GM18870 (cell line): ENCODE data around the gene RNF115.
"Not testable (repeated sequence)": the region's sequence is repeated elsewhere in the genome, so short reads cannot be mapped to it uniquely, and the experiment has no call there.

Source experiments
- ATAC-seq: cut with Tn5 transposase; IDR thresholded peaks from one replicate; pipeline ENCODE4 v1.9.1; 2021; ENCODE audit warnings: moderate library complexity; ENCODE audit not compliant: unreplicated experiment

Gene RNF115

GRCh38 chr1:145823565-145824498 lies at the start of gene RNF115, which contains the start of gene POLR3C:
Gene RNF115 (minus strand): TSS chr1:145824095. CDS start chr1:145823873, 222 bp downstream.
Gene POLR3C (plus strand): TSS chr1:145824200. CDS start chr1:145825777, 1,577 bp downstream.
- peak; percentile 61 for ATAC-seq

GRCh38 chr1:145871994-145872924 lies 48.4 kb upstream of the RNF115 start:
- ATAC-seq: no peak

DNA sequence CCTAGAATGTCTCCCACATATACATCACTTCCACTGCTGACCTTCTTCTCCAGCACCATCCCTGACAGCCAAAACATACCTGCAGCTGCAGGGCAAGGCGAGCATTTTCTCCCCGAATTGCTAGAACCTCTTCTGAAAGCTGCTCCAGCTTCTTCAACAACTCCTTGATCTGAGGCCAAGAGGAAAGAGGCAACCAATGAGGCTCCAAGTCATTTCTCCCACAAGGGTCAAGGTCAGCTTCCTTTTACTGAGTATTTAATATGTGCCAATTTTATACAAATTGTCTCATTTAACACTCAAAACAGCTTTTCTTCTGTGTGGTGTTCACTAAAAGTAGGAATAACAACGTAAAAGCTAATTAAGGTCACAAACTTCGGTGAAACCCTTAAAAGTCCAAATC lies 44.3 kb upstream of the RNF115 start:
- no peak for ATAC-seq

GRCh38 chr1:145863282-145864018 lies 39.6 kb upstream of the RNF115 start:
- no peak for ATAC-seq

GRCh38 chr1:145859491-145860023 lies 35.7 kb upstream of the RNF115 start:
- peak; percentile 59 for ATAC-seq

GRCh38 chr1:145858901-145859490 lies 35.1 kb upstream of the RNF115 start, which contains the start of gene PIAS3:
Gene PIAS3 (minus strand): TSS chr1:145859081. CDS start chr1:145858990, 91 bp downstream.
- ATAC-seq: peak; percentile 42

DNA sequence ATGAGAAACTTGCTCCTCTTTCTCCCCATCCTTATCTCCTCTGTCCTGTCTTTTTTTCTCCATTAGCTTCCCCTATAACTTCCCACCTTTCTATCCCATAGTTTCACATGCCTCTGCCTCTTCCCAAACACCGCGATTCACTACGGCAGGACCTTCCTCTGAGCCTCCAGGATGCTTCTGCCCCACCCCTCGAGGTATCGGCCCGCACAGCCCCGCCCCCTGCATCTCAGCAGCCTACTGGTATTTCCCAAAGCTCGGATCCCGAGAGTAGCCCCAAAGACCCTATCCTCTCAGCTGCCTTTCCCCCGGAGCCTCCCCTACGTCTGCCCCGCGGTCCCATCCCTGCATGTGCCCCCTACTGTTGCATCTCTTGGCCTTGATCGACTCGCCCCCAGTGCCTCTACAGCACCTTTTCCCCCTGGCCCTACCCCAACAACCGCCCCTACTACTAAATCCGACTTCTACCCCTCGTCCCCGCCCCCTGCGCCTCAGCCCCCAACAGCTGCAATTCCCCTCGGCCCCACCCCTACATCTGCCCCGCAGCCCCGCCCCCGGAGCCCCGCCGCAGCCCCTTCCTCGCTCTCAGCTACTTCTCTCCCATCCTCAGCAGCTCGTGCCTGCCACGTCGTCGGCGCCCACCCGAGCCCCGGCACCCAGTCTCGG lies 34.5 kb upstream of the RNF115 start:
- no peak for ATAC-seq

- ATAC-seq: no peak
Measured at GRCh38 chr1:145857170-145857569, 33.3 kb upstream of the RNF115 start.

DNA sequence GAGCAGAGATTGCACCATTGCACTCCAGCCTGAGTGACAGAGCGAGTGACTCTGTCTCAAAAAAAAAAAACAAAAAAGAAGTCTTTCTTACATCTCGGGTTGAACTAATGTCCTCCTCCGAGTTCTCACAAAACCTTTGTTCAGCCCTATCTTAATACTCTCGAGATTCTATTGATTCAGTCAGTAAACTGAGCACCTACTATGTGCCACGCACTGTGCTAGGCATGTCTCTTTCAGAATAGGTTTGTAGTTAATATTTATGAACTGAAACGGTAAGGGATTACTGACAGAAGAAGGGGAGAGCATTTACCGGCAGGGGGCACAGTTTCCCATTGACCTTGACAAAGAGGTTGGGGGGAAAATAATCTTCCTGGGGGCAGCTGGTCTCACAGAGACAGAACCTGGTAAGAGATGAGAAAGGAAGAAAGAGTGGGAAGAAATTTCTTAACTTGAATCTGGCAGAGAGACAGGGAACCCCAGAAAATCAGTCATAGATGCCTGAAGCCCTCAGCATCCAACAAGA lies 31.6 kb upstream of the RNF115 start:
- ATAC-seq: no peak

- no peak for ATAC-seq
Measured at GRCh38 chr1:145849356-145850160, 25.7 kb upstream of the RNF115 start.

DNA sequence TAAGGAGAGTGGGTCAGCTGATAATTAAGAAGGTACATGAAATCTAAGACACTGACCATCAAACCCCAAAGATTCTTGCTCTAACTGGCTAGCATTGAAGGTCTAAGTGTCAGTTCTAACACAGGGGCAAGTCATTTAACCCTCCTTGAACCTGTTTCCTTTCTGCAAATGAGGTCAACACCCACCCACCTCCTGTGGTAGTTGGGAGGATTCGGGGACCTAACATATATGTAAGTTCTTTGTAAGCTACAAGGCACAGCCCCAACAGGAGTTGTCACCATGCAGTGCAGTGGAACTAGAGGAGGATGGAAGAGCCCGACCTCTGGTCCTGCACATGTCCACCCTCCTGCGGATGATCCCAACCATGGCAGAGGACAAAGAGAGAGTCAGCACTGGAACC lies 23.9 kb upstream of the RNF115 start:
- ATAC-seq: no peak

- ATAC-seq: no peak
Measured at GRCh38 chr1:145846201-145846612, 22.3 kb upstream of the RNF115 start.

DNA sequence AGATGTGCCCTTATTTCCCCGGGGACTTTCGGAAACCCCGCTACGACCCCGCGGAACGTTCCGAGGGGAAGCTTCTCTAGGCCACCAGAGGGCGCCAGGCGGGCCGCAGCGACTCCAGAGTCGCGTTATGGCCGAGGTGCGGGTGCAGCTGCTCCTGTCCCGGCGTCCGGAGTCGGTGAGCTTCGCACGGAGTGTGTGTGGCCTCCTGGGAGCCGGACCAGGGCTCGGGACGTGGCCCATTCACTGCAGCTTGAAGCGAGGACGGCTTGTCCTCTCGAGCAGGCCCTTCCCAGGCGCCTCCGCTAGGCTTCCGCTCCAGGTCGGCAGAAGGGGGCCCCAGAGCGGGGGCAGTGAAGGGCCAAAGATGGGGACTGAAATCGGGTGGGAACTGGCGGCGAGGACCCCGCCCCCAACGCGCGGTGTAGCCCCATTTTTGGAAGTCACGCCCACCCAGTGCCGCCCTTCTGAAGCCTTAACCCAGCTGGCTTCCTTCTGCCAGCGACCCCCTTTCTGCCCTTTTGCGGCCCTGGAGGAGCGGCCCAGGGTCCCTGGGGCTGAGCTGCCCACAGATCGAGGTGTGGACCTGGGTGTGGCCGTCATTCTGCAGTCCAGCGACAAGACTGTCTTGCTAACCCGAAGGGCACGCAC lies 21.7 kb upstream of the RNF115 start, which contains the start of gene NUDT17:
TSS of gene NUDT17 (plus strand) at position 117 of the 648 bp plus-strand sequence. CDS start at position 128, 11 bp downstream.
- ATAC-seq: peak; percentile 27

GRCh38 chr1:145845144-145845513 lies 21.2 kb upstream of the RNF115 start:
- peak; percentile 88 for ATAC-seq

GRCh38 chr1:145843031-145843430 lies 19.1 kb upstream of the RNF115 start:
- ATAC-seq: no peak

DNA sequence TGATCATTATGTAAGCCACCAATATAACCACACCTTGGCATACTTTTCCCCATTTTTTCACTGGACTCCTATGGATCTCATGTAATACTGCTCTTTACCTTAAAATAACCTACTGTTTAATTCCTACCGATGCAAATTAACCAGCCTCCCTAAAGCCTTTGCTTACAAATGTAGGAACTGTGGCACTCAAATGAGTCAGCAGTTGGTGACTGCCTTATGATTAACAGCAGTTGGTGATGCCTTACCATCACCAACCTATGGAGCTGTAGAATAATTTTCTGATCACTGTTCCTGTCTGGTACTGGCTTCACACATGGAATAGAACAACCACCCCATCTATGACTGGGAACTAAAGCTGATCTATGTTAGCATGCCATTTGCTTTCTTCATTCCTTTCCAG lies 13.8 kb upstream of the RNF115 start:
- ATAC-seq: no peak

GRCh38 chr1:145830810-145831209 lies 6.9 kb upstream of the RNF115 start:
- ATAC-seq: not testable (repeated sequence)
